Measurements from ENCODE around the gene STPG2.

DNA sequence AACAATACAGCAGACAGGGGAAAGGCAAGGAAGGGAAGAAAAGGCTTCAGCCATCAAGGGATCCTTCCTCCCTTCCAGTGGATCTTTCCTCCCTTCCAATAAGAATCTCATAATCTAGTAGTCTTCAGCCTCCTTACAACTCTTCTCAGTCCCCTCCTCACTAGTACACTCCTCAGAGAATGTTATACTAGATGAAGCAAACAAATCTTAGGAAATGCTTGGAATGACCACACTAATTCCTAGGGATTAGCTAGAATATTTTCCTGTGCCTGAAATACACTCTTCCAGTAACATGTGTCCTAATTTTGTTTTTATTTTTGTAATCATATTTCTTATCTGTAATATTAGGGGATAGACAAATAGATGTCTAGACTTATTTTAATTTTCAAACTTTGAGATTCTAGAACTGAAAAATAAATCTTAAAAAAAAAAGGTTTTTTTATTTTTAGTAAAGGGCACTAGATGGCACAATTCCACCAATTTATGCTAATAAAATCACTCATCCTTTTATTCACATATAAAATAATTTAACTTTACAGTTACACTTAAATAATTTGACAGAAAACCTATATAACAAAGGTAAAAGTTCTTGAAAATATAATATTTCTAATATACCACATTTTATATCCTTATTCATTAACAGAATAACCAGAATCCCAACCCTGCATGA, 7.0 kb upstream of the STPG2 start:
- TF ChIP-seq CTCF (IDR thresholded peaks at IDR 0.05) (no peak), POLR2AphosphoS5 (IDR thresholded peaks at IDR 0.05) (no peak), POLR2A (IDR thresholded peaks at IDR 0.05) (no peak)

All from prostate gland (tissue), 2 donors.